NT2/D1 (cell line): ENCODE results near the gene DSTN.

ENCODE experiments used
- SUZ12 ChIP-seq: IDR thresholded peaks from 2 replicates; pipeline ENCODE4 v1.6.1; 2011; ENCODE audit not compliant: insufficient read length, insufficient read depth; ENCODE audit errors: extremely low read depth
- YY1 ChIP-seq: IDR thresholded peaks from 2 replicates; pipeline ENCODE4 v1.6.1; 2011; ENCODE audit not compliant: insufficient read length, insufficient read depth
- ZNF274 ChIP-seq: IDR thresholded peaks from 2 replicates; pipeline ENCODE4 v1.6.1; 2011; ENCODE audit warnings: mild to moderate bottlenecking, low read depth, low read length

DNA sequence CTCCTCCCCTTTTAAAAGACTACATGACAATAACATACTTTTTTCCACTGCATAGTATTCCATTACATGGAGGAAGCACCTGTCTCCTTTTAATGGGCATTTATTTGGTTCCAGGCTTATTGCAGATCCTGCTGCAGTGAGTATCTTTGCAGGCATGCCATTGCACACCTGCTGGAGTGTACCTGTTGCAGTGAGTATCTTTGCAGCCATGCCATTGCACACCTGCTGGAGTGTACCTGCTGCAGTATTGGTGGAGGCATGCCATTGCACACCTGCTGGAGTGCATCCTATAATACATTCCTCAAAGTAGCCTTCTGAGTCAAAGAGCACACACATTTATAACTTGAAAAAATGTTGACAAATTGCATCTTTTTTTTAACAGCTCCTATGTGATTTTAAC is 40.3 kb upstream of the DSTN start:
- TF ChIP-seq YY1 (no peak), SUZ12 (no peak), ZNF274 (no peak)
